Measurements from ENCODE around the gene ULK2.
A peak's percentile ranks its signal among the peaks of the same experiment; 100 is the strongest.

- TF ChIP-seq CTCF (IDR thresholded peaks at IDR 0.05) (peak in 2 of 7 experiments; percentile 7 to 24), POLR2AphosphoS5 (IDR thresholded peaks at IDR 0.05) (peak; percentile 15 to 31 (median 21))
Observed at GRCh38 chr17:19867079-19867328, 732 bp downstream of the ULK2 start.
